Ovary (tissue), 3 donors: Measurements from ENCODE around the gene ZNF609.

Experiments
- CTCF ChIP-seq, 3 donors: fragments of 450-650 bp in 2 of 3; fragments of 200-600 bp in 1 of 3; IDR thresholded peaks; one replicate each; pipeline versions ENCODE4 v1.5.1 to v1.8.0; 2016 to 2022; ENCODE audit warnings: antibody characterized with exemption in 3 of 3, mild to moderate bottlenecking in 1 of 3
- EP300 ChIP-seq: sonication (generic); formaldehyde crosslinking; IDR thresholded peaks from one replicate; pipeline ENCODE4 v1.6.1; 2017; ENCODE audit warnings: antibody characterized with exemption
- POLR2A ChIP-seq: fragments of 450-650 bp; IDR thresholded peaks from one replicate; pipeline ENCODE4 v1.6.1; 2017; ENCODE audit warnings: antibody characterized with exemption, mild to moderate bottlenecking, moderate library complexity
- donor health status: DM: no; HTN: no; CAD: no.

DNA sequence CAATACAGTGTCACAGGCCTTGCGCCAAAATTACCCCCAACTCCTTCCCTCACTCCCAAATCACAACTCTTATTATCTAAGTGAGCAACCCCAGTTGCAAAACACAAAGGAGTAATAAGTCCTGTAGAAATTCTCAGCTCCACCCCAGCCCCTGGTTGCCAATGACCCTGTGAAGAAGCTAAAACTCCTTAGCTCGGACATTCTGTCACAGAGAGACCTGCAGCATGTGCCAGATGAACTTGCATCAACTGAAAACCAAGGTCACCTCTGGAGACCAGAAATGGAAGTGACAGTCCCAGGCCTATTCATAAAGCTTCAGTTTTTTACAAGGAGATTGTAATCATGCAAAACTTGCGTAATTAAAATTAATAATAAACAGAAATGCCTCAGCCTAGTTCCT lies 259.8 kb downstream of the ZNF609 start:
- TF ChIP-seq POLR2A (no peak), CTCF (IDR thresholded peaks at IDR 0.05) (no peak), EP300 (no peak)
